ENCODE results near the gene FIP1L1. TPM values are rescaled to one million over a fixed set of nuclear protein-coding genes. Genes with fewer than 3 reads are reported as not detected.
"Not testable (repeated sequence)": the region's sequence is repeated elsewhere in the genome, so short reads cannot be mapped to it uniquely, and the experiment has no call there.

FIP1L1 gene, protein sequence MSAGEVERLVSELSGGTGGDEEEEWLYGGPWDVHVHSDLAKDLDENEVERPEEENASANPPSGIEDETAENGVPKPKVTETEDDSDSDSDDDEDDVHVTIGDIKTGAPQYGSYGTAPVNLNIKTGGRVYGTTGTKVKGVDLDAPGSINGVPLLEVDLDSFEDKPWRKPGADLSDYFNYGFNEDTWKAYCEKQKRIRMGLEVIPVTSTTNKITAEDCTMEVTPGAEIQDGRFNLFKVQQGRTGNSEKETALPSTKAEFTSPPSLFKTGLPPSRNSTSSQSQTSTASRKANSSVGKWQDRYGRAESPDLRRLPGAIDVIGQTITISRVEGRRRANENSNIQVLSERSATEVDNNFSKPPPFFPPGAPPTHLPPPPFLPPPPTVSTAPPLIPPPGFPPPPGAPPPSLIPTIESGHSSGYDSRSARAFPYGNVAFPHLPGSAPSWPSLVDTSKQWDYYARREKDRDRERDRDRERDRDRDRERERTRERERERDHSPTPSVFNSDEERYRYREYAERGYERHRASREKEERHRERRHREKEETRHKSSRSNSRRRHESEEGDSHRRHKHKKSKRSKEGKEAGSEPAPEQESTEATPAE
- 66.2 TPM for total RNA-seq

DNA sequence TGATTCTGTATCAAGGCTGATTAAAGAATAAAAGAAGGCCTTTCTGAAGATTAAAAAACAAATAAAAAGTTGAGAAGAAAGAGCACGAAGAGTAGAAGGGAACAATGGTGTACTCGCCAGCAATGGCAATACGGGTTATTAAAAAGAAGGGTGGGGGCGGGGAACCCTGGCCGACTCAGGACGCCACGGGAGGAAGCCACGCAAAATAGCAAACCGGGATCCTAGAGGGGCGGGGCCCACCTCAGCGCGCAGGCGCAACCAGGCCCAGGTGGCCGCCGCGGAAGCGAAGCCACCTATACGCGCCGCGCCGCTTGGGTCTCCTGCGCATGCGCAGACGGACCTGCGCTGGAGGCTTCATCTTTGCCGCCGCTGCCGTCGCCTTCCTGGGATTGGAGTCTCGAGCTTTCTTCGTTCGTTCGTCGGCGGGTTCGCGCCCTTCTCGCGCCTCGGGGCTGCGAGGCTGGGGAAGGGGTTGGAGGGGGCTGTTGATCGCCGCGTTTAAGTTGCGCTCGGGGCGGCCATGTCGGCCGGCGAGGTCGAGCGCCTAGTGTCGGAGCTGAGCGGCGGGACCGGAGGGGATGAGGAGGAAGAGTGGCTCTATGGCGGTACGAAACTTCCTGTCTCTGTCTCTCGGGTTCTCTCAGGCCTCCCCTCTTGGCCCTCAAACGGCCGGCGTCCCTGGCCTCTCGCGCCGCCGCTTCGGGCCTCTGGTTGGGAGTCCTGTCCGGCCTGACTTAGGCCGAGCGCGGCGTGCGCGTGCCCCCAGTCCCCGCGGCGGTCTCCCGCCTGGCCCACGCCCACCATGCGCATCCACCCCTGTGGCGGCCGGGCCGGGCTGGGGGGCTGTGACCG is at the start of gene FIP1L1:
TSS of gene FIP1L1 (plus strand) at position 323 of the 852 bp plus-strand sequence. CDS start at position 521, 198 bp downstream.
- peak; percentile 98 for DNase-seq

- DNase-seq: not testable (repeated sequence)
Measured at GRCh38 chr4:53334916-53335315, 42.5 kb upstream of the FIP1L1 start.

GRCh38 chr4:53340145-53340544 is 37.3 kb upstream of the FIP1L1 start:
- not testable (repeated sequence) for DNase-seq

GRCh38 chr4:53346392-53346791 is 31.0 kb upstream of the FIP1L1 start:
- not testable (repeated sequence) for DNase-seq

DNA sequence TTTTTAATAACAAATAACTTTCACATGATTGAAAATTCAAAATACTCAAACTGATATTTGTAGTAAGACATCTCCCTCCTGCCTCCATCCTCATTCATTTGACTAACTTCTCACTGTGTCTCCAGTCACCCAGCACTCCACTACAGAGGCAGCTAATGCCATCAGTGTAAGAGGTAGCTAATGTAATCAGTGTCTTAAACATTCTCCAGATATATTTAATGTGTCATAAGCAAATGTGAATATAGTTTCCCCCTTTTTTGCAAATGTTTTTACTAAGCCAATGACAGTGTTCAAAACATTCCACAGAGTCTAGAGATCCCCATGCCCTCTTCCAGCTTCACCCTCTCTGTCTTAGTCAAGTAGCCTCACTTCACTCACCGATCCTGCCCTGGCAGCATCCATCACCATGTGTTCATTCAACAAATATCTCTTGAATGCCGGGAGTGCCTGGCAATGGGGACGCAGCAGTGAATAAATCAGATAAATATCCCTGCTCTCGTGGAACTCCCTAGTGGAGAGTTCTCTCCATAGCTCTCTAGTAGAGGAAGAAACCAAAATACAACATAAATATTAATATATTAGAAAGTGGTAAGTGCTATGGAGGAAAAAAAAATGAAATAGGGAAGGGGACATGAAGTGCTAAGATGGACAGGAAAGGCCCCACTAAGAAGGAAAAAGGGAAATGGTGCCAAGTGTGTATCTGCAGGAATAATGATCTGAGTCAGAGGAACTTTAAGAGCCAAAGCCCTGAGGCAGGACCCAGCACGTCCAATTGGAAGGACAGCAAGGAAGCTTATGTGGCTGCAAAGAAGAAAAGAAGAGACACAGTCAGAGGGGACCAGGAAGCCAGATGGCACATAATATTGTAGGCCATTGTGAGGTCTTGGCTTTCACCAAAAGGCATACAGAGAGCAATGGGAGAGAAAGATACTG is 30.3 kb upstream of the FIP1L1 start:
- DNase-seq: no peak

GRCh38 chr4:53348046-53348445 is 29.4 kb upstream of the FIP1L1 start:
- no peak for DNase-seq

DNA sequence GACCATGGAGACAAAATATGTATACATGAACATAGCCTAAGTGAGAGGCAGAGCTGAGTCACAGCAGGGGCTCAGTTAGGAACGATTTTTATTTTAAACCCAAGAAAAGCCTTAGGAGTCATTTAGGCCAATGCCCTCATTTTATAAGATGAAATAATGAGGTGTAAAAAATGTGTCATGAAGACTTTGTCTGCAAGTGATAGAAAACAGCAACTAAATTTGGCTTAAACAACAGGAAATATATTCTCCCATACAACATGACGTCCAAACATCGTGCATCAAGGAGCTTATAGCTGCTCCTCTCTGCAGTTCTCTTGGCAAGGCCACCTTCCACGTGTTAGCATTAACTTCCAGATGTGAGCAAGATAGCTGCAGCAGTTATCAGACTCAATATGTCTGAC is 28.4 kb upstream of the FIP1L1 start:
- DNase-seq: peak; percentile 58

DNA sequence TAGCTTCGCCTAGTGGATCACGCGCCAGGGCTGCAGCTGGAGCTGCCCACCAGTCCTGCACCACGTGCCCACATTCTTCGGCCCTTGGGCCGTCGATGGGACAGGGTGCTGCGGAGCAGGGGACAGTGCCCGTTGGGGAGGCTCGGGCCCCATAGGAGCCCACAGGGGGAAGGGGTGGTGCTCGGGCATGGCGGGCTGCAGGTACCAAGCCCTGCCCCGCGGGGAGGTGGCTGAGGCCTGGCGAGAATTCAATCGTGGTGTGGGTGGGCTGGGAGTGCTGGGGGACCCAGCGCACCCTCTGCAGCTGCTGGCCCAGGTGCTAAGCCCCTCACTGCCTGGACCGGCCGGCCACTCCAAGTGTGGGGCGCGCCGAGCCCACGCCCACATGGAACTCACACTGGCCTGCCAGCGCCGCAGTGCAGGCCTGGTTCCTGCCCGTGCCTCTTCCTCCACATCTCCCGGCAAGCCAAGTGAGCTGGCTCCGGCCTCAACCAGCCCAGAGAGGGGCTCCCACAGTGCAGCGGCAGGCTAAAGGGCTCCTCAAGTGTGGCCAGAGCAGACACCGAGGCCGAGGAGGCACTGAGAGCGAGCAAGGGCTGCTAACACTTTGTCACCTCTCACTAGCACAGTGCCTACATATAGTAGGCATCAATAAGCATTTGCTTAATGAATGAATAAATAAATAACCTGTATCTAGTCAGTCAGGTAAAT is 23.3 kb upstream of the FIP1L1 start:
- DNase-seq: no peak

DNA sequence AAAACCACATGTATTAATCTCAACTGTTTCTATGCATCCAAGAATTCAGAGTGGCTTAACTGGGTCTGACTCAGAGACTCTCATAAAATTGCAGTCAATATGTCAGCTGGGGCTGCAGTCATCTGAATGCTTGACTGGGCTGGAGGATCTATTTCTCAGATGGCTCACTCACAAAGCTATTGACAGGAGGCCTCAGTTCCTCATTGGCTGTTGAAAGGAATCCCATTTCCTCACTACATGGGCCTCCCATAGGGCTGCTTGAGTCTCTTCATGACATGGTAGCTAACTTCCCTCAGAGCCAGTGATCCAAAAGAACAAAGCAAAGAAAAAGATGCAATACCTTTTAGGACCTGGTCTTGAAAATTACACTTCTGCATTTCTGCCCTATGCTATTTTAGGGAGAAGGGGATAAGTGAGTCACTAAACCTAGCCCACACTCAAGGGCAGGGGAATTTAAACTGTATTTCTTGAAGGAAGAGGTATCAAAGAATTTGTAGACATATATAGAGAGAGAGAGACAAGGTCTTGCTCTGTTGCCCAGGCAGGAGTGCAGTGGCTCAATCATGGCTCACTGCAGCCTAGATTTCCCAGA is 21.4 kb upstream of the FIP1L1 start:
- no peak for DNase-seq

GRCh38 chr4:53361451-53361850 is 16.0 kb upstream of the FIP1L1 start:
- DNase-seq: no peak

DNA sequence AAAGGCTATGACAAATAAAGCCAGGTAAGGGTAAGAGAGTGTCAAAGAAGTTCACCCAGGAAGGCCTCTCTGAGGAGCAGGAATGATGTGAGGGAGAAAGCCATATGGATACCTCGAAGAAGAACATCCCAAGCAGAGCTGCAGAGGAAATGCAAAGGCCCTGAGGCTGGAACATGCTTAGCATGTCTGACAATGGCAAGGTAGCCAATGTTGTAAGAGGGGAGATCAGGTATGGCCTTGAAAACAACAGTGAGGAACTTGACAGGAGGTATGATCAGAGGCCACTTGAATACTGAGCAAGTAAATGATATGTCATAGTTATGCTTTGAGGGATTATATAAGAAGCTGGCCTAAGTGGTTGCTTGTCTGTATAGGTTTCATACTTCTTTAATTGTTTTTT is 15.3 kb upstream of the FIP1L1 start:
- DNase-seq: no peak

GRCh38 chr4:53364624-53365023 is 12.8 kb upstream of the FIP1L1 start:
- no peak for DNase-seq

GRCh38 chr4:53365121-53365485 is 12.3 kb upstream of the FIP1L1 start:
- no peak for DNase-seq

- peak; percentile 99 for DNase-seq
Measured at GRCh38 chr4:53365486-53366300, 11.7 kb upstream of the FIP1L1 start, which contains the start of gene SCFD2. TSS of gene SCFD2 (minus strand) at chr4:53366061.

GRCh38 chr4:53366301-53366716 is 11.1 kb upstream of the FIP1L1 start:
- DNase-seq: no peak

- no peak for DNase-seq
Measured at GRCh38 chr4:53367721-53368120, 9.7 kb upstream of the FIP1L1 start.

DNA sequence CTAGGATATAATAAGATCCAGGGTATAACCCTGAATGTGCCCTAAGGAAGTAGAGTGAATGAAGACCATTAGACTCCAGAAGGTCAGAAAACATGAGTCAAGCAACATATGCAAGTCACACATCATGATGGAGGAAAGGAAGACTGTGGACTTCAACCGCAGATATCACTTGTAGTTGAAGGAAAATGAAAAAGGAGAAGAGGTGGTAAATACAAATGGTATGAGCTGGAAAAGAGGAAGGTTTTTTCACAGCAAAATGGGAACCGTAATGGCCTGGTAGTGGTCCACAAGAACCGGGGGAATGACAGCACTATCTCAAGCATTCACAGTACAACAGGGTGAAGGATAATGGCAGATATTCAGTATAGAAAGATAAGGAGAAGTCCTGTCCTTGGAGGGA is 6.4 kb upstream of the FIP1L1 start:
- DNase-seq: no peak

DNA sequence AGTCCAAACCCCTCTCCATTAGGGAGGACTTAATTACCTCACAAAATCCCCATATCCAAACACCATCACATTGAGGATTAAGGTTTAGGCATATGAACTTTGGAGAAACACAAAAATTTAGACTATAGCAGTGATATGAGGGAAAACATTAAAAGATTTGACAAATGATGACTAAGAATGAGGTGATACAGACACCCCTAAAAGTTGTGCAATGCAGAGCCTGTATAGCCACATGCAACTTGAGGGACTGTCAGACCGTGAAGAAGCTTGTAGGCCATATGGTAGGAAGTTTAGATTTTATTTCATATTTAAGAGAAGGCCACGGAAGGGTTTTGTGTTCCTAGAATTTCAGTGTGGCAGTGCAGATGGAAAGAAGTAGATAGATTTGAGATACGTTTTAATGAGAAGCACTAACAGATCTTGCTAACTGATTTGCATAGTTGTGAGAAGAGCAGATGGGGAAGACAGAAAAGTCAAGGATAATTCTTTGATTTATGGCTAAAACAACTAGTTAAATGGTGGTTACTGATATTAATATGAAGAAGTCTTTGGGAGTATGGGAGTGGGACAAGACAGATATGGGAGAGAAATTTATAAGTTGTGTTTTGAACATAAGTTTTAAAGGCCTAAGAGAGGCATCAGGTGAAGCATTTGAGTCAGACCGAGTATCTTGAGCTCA is 5.5 kb upstream of the FIP1L1 start:
- no peak for DNase-seq

GRCh38 chr4:53374777-53375258 is 2.6 kb upstream of the FIP1L1 start:
- DNase-seq: no peak
